ENCODE results near the gene SLC17A6. TPM values are rescaled to one million over a fixed set of nuclear protein-coding genes. Genes with fewer than 3 reads are reported as not detected.

The SLC17A6 gene
- total and polyA plus RNA-seq, 2 donors (not counting 1 experiment from before 2014, with no cell fraction given): not detected

- peak overlapping the region; percentile 4 for H3K4me2 ChIP-seq (replicated peaks; ENCODE audit: low read depth, low read length, poor library complexity, severe bottlenecking)
- H3K9me3 ChIP-seq (ENCODE audit: control extremely low read depth in 1 of 3, control insufficient read depth in 2 of 3, insufficient read depth in 1 of 3, low read length in 2 of 3): peaks cover 0 to 20% (median 0%) of the 10 kb centered on the region in 3 donors
- H3K36me3 ChIP-seq (replicated peaks in 1 of 2; ENCODE audit: control extremely low read depth in 1 of 2, control insufficient read depth in 1 of 2, extremely low read depth in 1 of 2, insufficient read depth in 2 of 2, low read length in 1 of 2): no peaks in the 10 kb centered on the region
- intact Hi-C loops (cut with micrococcal nuclease): no loop called here
- no peak overlapping the region for H2AFZ ChIP-seq (ENCODE audit: insufficient read depth, low read depth, low read length, poor library complexity, severe bottlenecking)
- H3K9ac ChIP-seq (ENCODE audit: low read length): no peak overlapping the region
- DNase-seq (no peak), ATAC-seq (ENCODE audit: low read depth) (no peak)
- H3K27me3 Mint-ChIP-seq: peaks cover 61% of the 10 kb centered on the region
- no peaks in the 10 kb centered on the region for H3K9me3 Mint-ChIP-seq (ENCODE audit: insufficient read depth)
- H3K4me3 Mint-ChIP-seq: no peak overlapping the region
- 6% methylated on average over 2 of the region's 6 CpGs for WGBS (ENCODE audit: insufficient coverage)
- H3K27me3 ChIP-seq (replicated peaks in 1 of 4; ENCODE audit: control extremely low read depth in 1 of 4, control insufficient read depth in 3 of 4, insufficient read depth in 4 of 4, low read length in 3 of 4): peaks cover 0 to 59% (median 51%) of the 10 kb centered on the region in 4 experiments
- TF ChIP-seq EZH2 (IDR thresholded peaks at IDR 0.05; ENCODE audit: borderline replicate concordance, insufficient read depth, low read depth, low read length, poor library complexity, severe bottlenecking) (no peak), CTCF (IDR thresholded peaks at IDR 0.05) (no peak)
- H3K79me2 ChIP-seq (ENCODE audit: control insufficient read depth, insufficient read depth, low read length): no peaks in the 10 kb centered on the region
- peaks cover 0 to 13% of the 10 kb centered on the region in 2 donors for H3K4me1 ChIP-seq (ENCODE audit: control insufficient read depth in 2 of 2, insufficient read depth in 2 of 2, low read length in 2 of 2)
- ChIA-PET POLR2A (no interaction called here), CTCF (interaction anchor here (1.1 kb wide), 1 partner anchor 447 kb away, joined by 4 read pairs; no protein-coding TSS in a partner anchor)
- H3K27ac ChIP-seq (ENCODE audit: low read length in 2 of 2): no peak overlapping the region
- no peak overlapping the region for H3K27ac Mint-ChIP-seq
- H4K20me1 ChIP-seq (ENCODE audit: control insufficient read depth, insufficient read depth, low read length, poor library complexity, severe bottlenecking): no peaks in the 10 kb centered on the region
- H3K4me1 Mint-ChIP-seq: peaks cover 5% of the 10 kb centered on the region
- no peak overlapping the region for H3K4me3 ChIP-seq (ENCODE audit: control extremely low read depth in 1 of 5, extremely low read depth in 1 of 5, insufficient read depth in 1 of 5, low read depth in 2 of 5, low read length in 4 of 5)
Observed at GRCh38 chr11:22340235-22340634, 2.1 kb downstream of the SLC17A6 start.

- H3K9me3 ChIP-seq (ENCODE audit: control extremely low read depth in 1 of 3, control insufficient read depth in 2 of 3, insufficient read depth in 1 of 3, low read length in 2 of 3): peaks cover 0 to 20% (median 0%) of the 10 kb centered on the region in 3 donors
- WGBS (ENCODE audit: insufficient coverage): 15% methylated on average over 35 of the region's 40 CpGs
- no peak overlapping the region for H3K4me2 ChIP-seq (replicated peaks; ENCODE audit: low read depth, low read length, poor library complexity, severe bottlenecking)
- ChIA-PET POLR2A (no interaction called here), CTCF (interaction anchor here (1.1 kb wide), 1 partner anchor 447 kb away, joined by 4 read pairs; no protein-coding TSS in a partner anchor)
- H3K36me3 ChIP-seq (replicated peaks in 1 of 2; ENCODE audit: control extremely low read depth in 1 of 2, control insufficient read depth in 1 of 2, extremely low read depth in 1 of 2, insufficient read depth in 2 of 2, low read length in 1 of 2): no peaks in the 10 kb centered on the region
- no peaks in the 10 kb centered on the region for H3K79me2 ChIP-seq (ENCODE audit: control insufficient read depth, insufficient read depth, low read length)
- no peaks in the 10 kb centered on the region for H4K20me1 ChIP-seq (ENCODE audit: control insufficient read depth, insufficient read depth, low read length, poor library complexity, severe bottlenecking)
- H3K27ac ChIP-seq (ENCODE audit: low read length in 2 of 2): no peak overlapping the region
- H3K4me1 Mint-ChIP-seq: peaks cover 5% of the 10 kb centered on the region
- no peak overlapping the region for H3K4me3 ChIP-seq (ENCODE audit: control extremely low read depth in 1 of 5, extremely low read depth in 1 of 5, insufficient read depth in 1 of 5, low read depth in 2 of 5, low read length in 4 of 5)
- no peak overlapping the region for H3K27ac Mint-ChIP-seq
- DNase-seq (no peak), ATAC-seq (ENCODE audit: low read depth) (no peak)
- no peaks in the 10 kb centered on the region for H3K9me3 Mint-ChIP-seq (ENCODE audit: insufficient read depth)
- intact Hi-C loops (cut with micrococcal nuclease): no loop called here
- H3K4me1 ChIP-seq (ENCODE audit: control insufficient read depth in 2 of 2, insufficient read depth in 2 of 2, low read length in 2 of 2): peaks cover 0 to 13% of the 10 kb centered on the region in 2 donors
- H3K9ac ChIP-seq (ENCODE audit: low read length): no peak overlapping the region
- peaks cover 0 to 60% (median 51%) of the 10 kb centered on the region in 4 experiments for H3K27me3 ChIP-seq (replicated peaks in 1 of 4; ENCODE audit: control extremely low read depth in 1 of 4, control insufficient read depth in 3 of 4, insufficient read depth in 4 of 4, low read length in 3 of 4)
- TF ChIP-seq CTCF (IDR thresholded peaks at IDR 0.05): no peak
- no peak for TF ChIP-seq EZH2 (IDR thresholded peaks at IDR 0.05; ENCODE audit: borderline replicate concordance, insufficient read depth, low read depth, low read length, poor library complexity, severe bottlenecking)
- H2AFZ ChIP-seq (ENCODE audit: insufficient read depth, low read depth, low read length, poor library complexity, severe bottlenecking): no peak overlapping the region
- peaks cover 66% of the 10 kb centered on the region for H3K27me3 Mint-ChIP-seq
- H3K4me3 Mint-ChIP-seq: no peak overlapping the region
Observed at GRCh38 chr11:22340701-22341587, 2.8 kb downstream of the SLC17A6 start.
